ENCODE data around the gene ANKRD7. TPM values are rescaled to one million over a fixed set of nuclear protein-coding genes. Genes with fewer than 3 reads are reported as not detected.

ANKRD7 gene
- total RNA-seq, 4 donors from 2014 or later, result 0.27 to 1.4 TPM; not detected in 2

- Histone ChIP-seq H3K36me3 (peaks cover 0 to 4% (median 0%) of the 10 kb centered on the region in 4 donors), H3K27me3 (no peaks in the 10 kb centered on the region), H3K27ac (peak overlapping the region; percentile 91 to 96 (median 94)), H3K9me3 (no peaks in the 10 kb centered on the region), H3K4me3 (peak overlapping the region; percentile 52 to 96 (median 80)), H3K4me1 (peaks cover 9 to 35% (median 18%) of the 10 kb centered on the region in 4 donors)
- in situ Hi-C loops (cut with MboI; ENCODE audit: low pct_ligation_motif_present in 1 of 4, low pct_unique_long_range_greater_than_20kb in 1 of 4, low sequenced_read_pairs in 3 of 4), result loop anchor here in 1 of 4 donors (25.0 kb wide), 1 partner anchor 1221 kb away; the partner anchor contains the start of gene ST7
- TF ChIP-seq POLR2A (IDR thresholded peaks at IDR 0.05), result no peak
- no peak for TF ChIP-seq POLR2AphosphoS5 (IDR thresholded peaks at IDR 0.05)
- TF ChIP-seq CTCF (IDR thresholded peaks at IDR 0.05), result no peak
- no peak for TF ChIP-seq EP300 (IDR thresholded peaks at IDR 0.05; ENCODE audit: low read depth)
- intact Hi-C loops (cut with DNase I; ENCODE audit: low total_unique reads), result no loop called here
- 0 to 2% methylated on average over 13 to 15 of the region's 15 CpGs for WGBS, 2 donors (ENCODE audit: low coverage in 1 of 2)
- no peak for DNase-seq
These were observed 41.1 kb upstream of the ANKRD7 start for GRCh38 chr7:118183428-118183785.

GRCh38 chr7:118183786-118184564, 40.5 kb upstream of the ANKRD7 start, which contains the start of gene LSM8:
LSM8 (plus strand) TSS chr7:118184164; CDS start chr7:118184224, 60 bp downstream.
- TF ChIP-seq EP300 (IDR thresholded peaks at IDR 0.05; ENCODE audit: low read depth) (no peak), POLR2A (IDR thresholded peaks at IDR 0.05) (peak; percentile 98), CTCF (IDR thresholded peaks at IDR 0.05) (no peak), POLR2AphosphoS5 (IDR thresholded peaks at IDR 0.05) (peak; percentile 92 to 97 (median 96))
- H3K36me3 ChIP-seq, result peaks cover 0 to 9% (median 1%) of the 10 kb centered on the region in 4 donors
- H3K4me3 ChIP-seq, result peak within 1 kb of the TSS; percentile 66 to 96 (median 80)
- H3K9me3 ChIP-seq, result no peaks in the 10 kb centered on the region
- WGBS, 2 donors (ENCODE audit: low coverage in 1 of 2), result 0 to 1% methylated on average over 12 to 46 of the region's 62 CpGs
- intact Hi-C loops (cut with DNase I; ENCODE audit: low total_unique reads) (no loop called here), in situ Hi-C loops (cut with MboI; ENCODE audit: low pct_ligation_motif_present in 1 of 4, low pct_unique_long_range_greater_than_20kb in 1 of 4, low sequenced_read_pairs in 3 of 4) (loop anchor here in 1 of 4 donors (25.0 kb wide), 1 partner anchor 1222 kb away; the partner anchor contains the start of gene ST7)
- H3K27ac ChIP-seq, result peak within 1 kb of the TSS; percentile 91 to 96 (median 94)
- H3K27me3 ChIP-seq, result no peaks in the 10 kb centered on the region
- DNase-seq, result peak; percentile 98
- peaks cover 9 to 35% (median 18%) of the 10 kb centered on the region in 4 donors for H3K4me1 ChIP-seq

DNA sequence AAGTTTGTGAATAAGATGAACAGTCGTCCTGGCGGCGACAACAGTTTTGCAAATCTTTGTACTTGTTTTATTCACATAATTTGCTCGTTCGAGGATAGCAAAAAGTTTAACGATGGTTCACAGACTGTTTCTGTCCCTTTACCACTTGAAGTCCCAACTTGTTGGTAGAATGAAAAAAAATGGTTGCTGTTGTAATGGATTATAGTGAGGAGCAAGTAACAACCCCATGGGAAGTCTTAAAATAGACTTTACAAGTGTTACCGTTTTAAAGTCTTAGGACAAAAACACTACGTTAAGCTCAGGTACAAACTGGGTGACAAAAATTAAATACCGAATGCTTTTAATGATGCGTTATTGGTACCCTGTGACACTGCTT, 40.0 kb upstream of the ANKRD7 start:
- Histone ChIP-seq H3K4me1 (peaks cover 9 to 35% (median 18%) of the 10 kb centered on the region in 4 donors), H3K9me3 (no peaks in the 10 kb centered on the region), H3K27ac (peak overlapping the region; percentile 91 to 96 (median 94)), H3K27me3 (no peaks in the 10 kb centered on the region), H3K36me3 (peaks cover 0 to 15% (median 4%) of the 10 kb centered on the region in 4 donors), H3K4me3 (peak overlapping the region; percentile 66 to 96 (median 80))
- 4 to 7% methylated on average over 10 of the region's 10 CpGs for WGBS, 2 donors (ENCODE audit: low coverage in 1 of 2)
- intact Hi-C loops (cut with DNase I; ENCODE audit: low total_unique reads), result no loop called here
- no peak for DNase-seq
- TF ChIP-seq CTCF (IDR thresholded peaks at IDR 0.05) (no peak), POLR2AphosphoS5 (IDR thresholded peaks at IDR 0.05) (no peak), POLR2A (IDR thresholded peaks at IDR 0.05) (no peak), EP300 (IDR thresholded peaks at IDR 0.05; ENCODE audit: low read depth) (no peak)
- in situ Hi-C loops (cut with MboI; ENCODE audit: low pct_ligation_motif_present in 1 of 4, low pct_unique_long_range_greater_than_20kb in 1 of 4, low sequenced_read_pairs in 3 of 4), result loop anchor here in 1 of 4 donors (25.0 kb wide), 1 partner anchor 1222 kb away; the partner anchor contains the start of gene ST7

GRCh38 chr7:118185163-118185860, 39.2 kb upstream of the ANKRD7 start:
- WGBS, 2 donors (ENCODE audit: low coverage in 1 of 2), result 58 to 72% methylated on average over 3 to 6 of the region's 6 CpGs
- Histone ChIP-seq H3K27me3 (no peaks in the 10 kb centered on the region), H3K36me3 (peaks cover 0 to 21% (median 6%) of the 10 kb centered on the region in 4 donors), H3K9me3 (no peaks in the 10 kb centered on the region), H3K27ac (peak overlapping the region in 1 of 4 donors; percentile 96), H3K4me1 (peaks cover 9 to 35% (median 18%) of the 10 kb centered on the region in 4 donors), H3K4me3 (peak overlapping the region in 1 of 4 donors; percentile 96)
- TF ChIP-seq POLR2A (IDR thresholded peaks at IDR 0.05), result no peak
- TF ChIP-seq POLR2AphosphoS5 (IDR thresholded peaks at IDR 0.05), result no peak
- TF ChIP-seq CTCF (IDR thresholded peaks at IDR 0.05), result no peak
- no peak for TF ChIP-seq EP300 (IDR thresholded peaks at IDR 0.05; ENCODE audit: low read depth)
- in situ Hi-C loops (cut with MboI; ENCODE audit: low pct_ligation_motif_present in 1 of 4, low pct_unique_long_range_greater_than_20kb in 1 of 4, low sequenced_read_pairs in 3 of 4), result loop anchor here in 1 of 4 donors (25.0 kb wide), 1 partner anchor 1223 kb away; the partner anchor contains the start of gene ST7
- intact Hi-C loops (cut with DNase I; ENCODE audit: low total_unique reads), result no loop called here
- no peak for DNase-seq
